KOPT-K1 (cell line): ENCODE measurements around the gene DELE1.

Source experiments
- H3K27ac ChIP-seq: fragments of 200-600 bp; sonication (generic); 2 replicates; pipeline ENCODE4 v1.5.1; 2016; ENCODE audit warnings: antibody characterized with exemption, mild to moderate bottlenecking, low read depth, low read length; ENCODE audit not compliant: poor library complexity, severe bottlenecking
- H3K36me3 ChIP-seq: fragments of 200-600 bp; sonication (generic); 2 replicates; pipeline ENCODE4 v1.5.1; 2017; ENCODE audit warnings: antibody characterized with exemption, mild to moderate bottlenecking, low read length, moderate library complexity; ENCODE audit not compliant: insufficient read depth
- H3K9me3 ChIP-seq: fragments of 200-600 bp; sonication (generic); 2 replicates; pipeline ENCODE4 v1.5.1; 2017; ENCODE audit warnings: antibody characterized with exemption, low read length, mild to moderate bottlenecking; ENCODE audit not compliant: insufficient read depth, poor library complexity, severe bottlenecking

Gene DELE1

GRCh38 chr5:141951332-141951781 is 27.7 kb downstream of the DELE1 start:
- Histone ChIP-seq H3K9me3 (no peaks in the 10 kb centered on the region), H3K27ac (no peak overlapping the region), H3K36me3 (no peaks in the 10 kb centered on the region)

DNA sequence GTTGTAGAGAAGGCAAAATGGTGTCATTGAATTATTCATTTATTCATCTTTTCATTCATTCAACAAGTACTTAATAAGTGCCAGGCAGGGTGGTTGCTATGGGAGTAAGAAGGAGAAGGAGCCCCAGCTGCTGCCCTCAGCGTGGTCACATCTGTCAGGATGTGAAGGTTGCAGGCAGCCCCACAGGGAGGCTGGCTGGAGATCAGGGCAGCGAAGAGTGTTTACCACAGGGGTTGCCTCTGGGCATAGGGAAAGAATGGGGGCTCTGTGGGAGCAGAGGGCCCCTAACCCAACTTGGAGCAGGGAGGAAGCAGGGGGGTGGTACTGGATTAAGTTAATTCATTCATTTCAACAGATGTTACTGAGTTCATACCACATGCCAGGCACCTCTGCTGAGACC is 28.3 kb downstream of the DELE1 start:
- Histone ChIP-seq H3K9me3 (no peaks in the 10 kb centered on the region), H3K27ac (no peak overlapping the region), H3K36me3 (no peaks in the 10 kb centered on the region)

DNA sequence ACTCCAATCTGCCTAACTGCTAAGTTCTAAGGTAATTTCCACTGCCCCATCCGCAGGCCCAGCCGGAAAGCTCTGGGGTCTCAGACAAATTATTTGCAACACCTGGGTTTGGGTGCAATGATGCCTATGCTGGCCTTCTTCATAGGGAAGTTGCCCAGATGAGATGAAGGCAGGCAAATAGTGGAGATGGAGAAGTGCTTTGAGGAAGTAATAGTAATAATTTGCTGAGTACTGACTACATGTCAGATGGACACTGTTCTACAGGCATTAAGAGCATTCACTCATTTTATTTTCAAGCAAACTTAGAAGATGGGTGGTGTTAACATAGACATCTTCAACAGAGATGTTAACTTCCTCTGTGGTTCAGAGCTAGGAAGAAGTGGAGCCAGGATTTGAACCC is 30.5 kb downstream of the DELE1 start:
- H3K36me3 ChIP-seq = no peaks in the 10 kb centered on the region
- H3K27ac ChIP-seq = no peak overlapping the region
- H3K9me3 ChIP-seq = no peaks in the 10 kb centered on the region

DNA sequence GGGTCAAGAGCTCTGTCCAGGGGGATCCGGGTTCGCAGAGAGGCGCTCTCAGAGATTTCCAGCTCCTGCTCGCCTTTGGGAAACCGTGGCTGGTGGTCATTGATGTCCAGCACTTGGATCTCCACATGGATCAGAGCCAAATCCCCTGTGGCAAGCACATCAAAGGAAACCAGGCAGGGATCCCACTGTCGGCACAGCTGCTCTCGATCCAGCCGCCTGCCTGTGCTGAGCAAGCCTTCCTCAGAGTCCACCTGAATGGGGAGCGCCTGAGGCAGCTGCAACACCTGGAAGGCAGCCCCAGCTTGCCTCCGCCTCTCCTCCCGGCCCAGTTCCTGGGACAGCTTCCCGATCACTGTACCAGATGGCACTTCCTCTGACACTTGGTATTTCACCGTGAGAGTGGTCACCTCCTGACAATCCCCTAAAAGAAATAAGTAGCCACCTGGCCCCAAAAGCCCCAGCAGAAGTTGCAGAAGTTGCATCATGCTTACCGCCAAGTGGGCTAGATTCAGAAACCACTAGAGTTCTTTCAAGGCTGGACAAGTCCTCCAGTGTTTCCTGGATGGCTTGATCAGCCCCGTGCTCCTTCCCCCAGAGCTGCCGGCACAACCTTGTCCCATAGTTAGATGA is 33.8 kb downstream of the DELE1 start:
- Histone ChIP-seq H3K9me3 (no peaks in the 10 kb centered on the region), H3K27ac (peak overlapping the region; percentile 41), H3K36me3 (no peaks in the 10 kb centered on the region)

- Histone ChIP-seq H3K9me3 (no peaks in the 10 kb centered on the region), H3K36me3 (no peaks in the 10 kb centered on the region), H3K27ac (peak within 1 kb of the TSS; percentile 41)
Observed at GRCh38 chr5:141958113-141958512, 34.4 kb downstream of the DELE1 start, which contains the start of gene PCDH12. TSS of gene PCDH12 (minus strand) at chr5:141958202. CDS start at chr5:141957851, 351 bp downstream.

GRCh38 chr5:141958546-141959172 is 35.0 kb downstream of the DELE1 start:
- Histone ChIP-seq H3K27ac (peak overlapping the region; percentile 41), H3K9me3 (no peaks in the 10 kb centered on the region), H3K36me3 (no peaks in the 10 kb centered on the region)

DNA sequence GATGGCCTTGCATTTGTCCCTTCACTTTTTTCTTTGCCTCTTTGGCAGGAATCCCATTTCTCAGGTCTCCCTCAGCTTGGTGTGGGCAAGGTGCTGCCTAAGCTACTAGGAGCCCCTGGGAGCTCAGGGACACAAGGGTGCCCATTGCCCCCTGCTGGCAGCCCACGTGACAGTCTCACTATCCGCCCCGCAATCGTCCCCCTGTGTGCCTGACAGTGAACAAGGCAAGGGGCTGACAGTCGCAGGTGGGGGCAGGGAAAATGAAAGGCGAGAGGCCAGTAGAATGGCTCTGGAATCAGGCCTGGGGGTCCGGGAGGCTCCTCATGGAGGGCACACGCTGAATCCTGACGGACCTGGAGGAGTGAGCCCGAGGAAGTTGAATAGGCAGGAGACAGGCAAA is 36.3 kb downstream of the DELE1 start:
- Histone ChIP-seq H3K27ac (no peak overlapping the region), H3K9me3 (no peaks in the 10 kb centered on the region), H3K36me3 (no peaks in the 10 kb centered on the region)

- Histone ChIP-seq H3K27ac (peak overlapping the region; percentile 47), H3K9me3 (no peaks in the 10 kb centered on the region), H3K36me3 (no peaks in the 10 kb centered on the region)
Observed at GRCh38 chr5:141960449-141961323, 37.0 kb downstream of the DELE1 start.

DNA sequence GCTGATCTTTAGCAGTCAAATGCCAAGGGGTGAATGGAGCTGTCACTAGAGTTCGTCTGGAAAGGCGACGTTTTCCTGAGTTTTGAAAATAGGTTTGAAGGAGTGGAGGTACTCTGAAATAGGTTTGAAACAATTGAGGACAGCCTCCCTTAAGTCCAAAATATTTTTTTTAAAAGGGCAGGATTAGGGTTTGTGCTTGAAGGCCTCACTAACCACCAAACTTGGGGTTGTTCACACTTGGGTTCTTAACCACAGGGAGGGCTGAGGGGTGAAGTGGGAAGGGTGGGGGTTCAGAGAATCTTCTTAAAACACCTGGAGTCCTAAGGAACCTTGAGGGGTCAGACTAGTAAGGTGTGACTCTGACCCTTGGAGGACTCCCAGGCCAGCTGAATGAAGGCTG is 37.8 kb downstream of the DELE1 start:
- H3K36me3 ChIP-seq = no peaks in the 10 kb centered on the region
- no peaks in the 10 kb centered on the region for H3K9me3 ChIP-seq
- peak overlapping the region; percentile 47 for H3K27ac ChIP-seq

DNA sequence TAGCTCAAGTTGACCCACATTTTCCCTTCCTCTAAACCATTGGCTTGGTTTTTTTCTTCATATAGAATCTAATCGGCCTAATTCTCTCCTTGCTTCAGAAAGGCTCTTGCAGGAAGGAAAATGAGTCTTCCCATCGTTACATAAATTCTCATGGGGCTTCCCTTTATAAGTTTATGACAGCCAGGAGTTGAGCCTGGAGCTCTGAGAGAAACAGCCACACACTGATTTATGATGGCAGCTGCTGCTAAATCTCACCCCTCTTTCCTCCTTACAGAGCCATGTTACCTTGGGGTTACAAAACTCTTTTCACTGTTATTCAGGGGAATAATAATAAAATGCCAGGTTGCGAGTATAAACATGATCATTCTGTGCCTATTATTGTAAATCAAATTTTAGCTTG is 40.0 kb downstream of the DELE1 start:
- H3K36me3 ChIP-seq = no peaks in the 10 kb centered on the region
- H3K9me3 ChIP-seq = no peaks in the 10 kb centered on the region
- no peak overlapping the region for H3K27ac ChIP-seq

DNA sequence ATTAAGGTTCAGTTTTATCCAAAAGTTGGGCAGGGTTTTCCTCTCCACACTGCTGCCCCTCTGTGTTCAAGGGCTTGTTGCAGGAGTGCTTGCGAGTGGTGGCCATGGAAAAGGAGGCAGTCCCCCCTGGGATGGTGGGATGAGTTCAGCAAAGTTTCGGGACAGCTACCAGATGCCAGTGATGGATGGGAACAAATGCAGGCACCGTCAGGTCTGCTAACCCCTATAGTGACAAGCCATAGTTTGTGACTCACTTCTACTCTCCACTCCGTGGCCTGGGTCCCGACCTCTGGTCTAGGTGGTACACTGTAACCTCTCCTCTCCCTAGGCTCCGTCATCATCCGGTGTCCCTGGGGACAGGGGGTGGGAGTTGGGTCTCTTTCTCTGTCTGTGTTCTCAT is 41.4 kb downstream of the DELE1 start:
- Histone ChIP-seq H3K9me3 (no peaks in the 10 kb centered on the region), H3K36me3 (no peaks in the 10 kb centered on the region), H3K27ac (no peak overlapping the region)

GRCh38 chr5:141966275-141966962 is 42.7 kb downstream of the DELE1 start:
- Histone ChIP-seq H3K9me3 (no peaks in the 10 kb centered on the region), H3K36me3 (no peaks in the 10 kb centered on the region), H3K27ac (no peak overlapping the region)

DNA sequence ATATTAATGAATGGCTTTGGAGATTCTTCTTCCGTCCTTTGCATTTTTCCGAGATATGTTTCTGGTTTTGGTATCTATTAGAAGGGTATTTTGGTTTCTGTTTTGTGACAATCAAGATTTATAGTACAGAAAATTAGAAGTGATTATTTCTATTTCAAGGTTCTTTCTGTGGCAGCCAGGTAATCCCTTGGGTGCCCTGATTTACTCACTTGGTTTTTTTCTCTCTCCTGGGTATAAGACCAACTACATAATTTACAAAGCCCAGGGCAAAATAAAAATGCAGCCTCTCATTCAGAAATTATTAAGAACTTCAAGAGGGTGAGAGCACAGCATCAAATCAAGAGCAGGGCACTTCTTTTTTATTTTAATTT is 43.3 kb downstream of the DELE1 start:
- H3K36me3 ChIP-seq = no peaks in the 10 kb centered on the region
- no peak overlapping the region for H3K27ac ChIP-seq
- H3K9me3 ChIP-seq = no peaks in the 10 kb centered on the region

GRCh38 chr5:141968914-141969608 is 45.4 kb downstream of the DELE1 start, which contains the start of gene RNF14:
TSS of gene RNF14 (plus strand) at chr5:141969105. CDS start at chr5:141973589, 4,484 bp downstream.
- Histone ChIP-seq H3K36me3 (peaks cover 17% of the 10 kb centered on the region), H3K27ac (peak within 1 kb of the TSS; percentile 85), H3K9me3 (no peaks in the 10 kb centered on the region)
